Iris pigment epithelial cell (primary cell): ENCODE results near the gene RMRP.
A peak's percentile ranks its signal among the peaks of the same experiment; 100 is the strongest.
"Not testable (repeated sequence)": the region's sequence is repeated elsewhere in the genome, so short reads cannot be mapped to it uniquely, and the experiment has no call there.

ENCODE experiments used
- DNase-seq: peaks from one replicate; pipeline ENCODE4 v3.0.0-alpha.2; 2011; ENCODE audit warnings: low read depth

Gene RMRP

GRCh38 chr9:35641478-35641877 is 16.3 kb downstream of the RMRP start:
- DNase-seq = not testable (repeated sequence)

- DNase-seq = not testable (repeated sequence)
These were observed 17.4 kb downstream of the RMRP start for GRCh38 chr9:35640431-35640830.

GRCh38 chr9:35639631-35640030 is 18.2 kb downstream of the RMRP start:
- DNase-seq = no peak

GRCh38 chr9:35639225-35639624 is 18.6 kb downstream of the RMRP start:
- DNase-seq = not testable (repeated sequence)

GRCh38 chr9:35638751-35639150 is 19.1 kb downstream of the RMRP start:
- not testable (repeated sequence) for DNase-seq

- DNase-seq = not testable (repeated sequence)
These were observed 20.3 kb downstream of the RMRP start for GRCh38 chr9:35637427-35637955.

- DNase-seq = not testable (repeated sequence)
These were observed 21.0 kb downstream of the RMRP start for GRCh38 chr9:35636877-35637246.

- DNase-seq = no peak
These were observed 21.5 kb downstream of the RMRP start for GRCh38 chr9:35636135-35636876.

GRCh38 chr9:35635730-35636129 is 22.1 kb downstream of the RMRP start:
- no peak for DNase-seq

- no peak for DNase-seq
These were observed 28.2 kb downstream of the RMRP start for GRCh38 chr9:35629597-35629996.

- no peak for DNase-seq
These were observed 29.3 kb downstream of the RMRP start for GRCh38 chr9:35628389-35628991.

- DNase-seq = no peak
These were observed 30.2 kb downstream of the RMRP start for GRCh38 chr9:35627575-35627974.

GRCh38 chr9:35619800-35620158 is 38.0 kb downstream of the RMRP start:
- no peak for DNase-seq

- DNase-seq = no peak
These were observed 38.7 kb downstream of the RMRP start for GRCh38 chr9:35618854-35619799.

GRCh38 chr9:35618325-35618727 is 39.5 kb downstream of the RMRP start, which contains the start of gene CD72:
Gene CD72 (minus strand): TSS chr9:35618413. CDS start chr9:35618303, 110 bp downstream.
- no peak for DNase-seq

GRCh38 chr9:35617548-35617947 is 40.3 kb downstream of the RMRP start:
- DNase-seq = no peak

GRCh38 chr9:35616681-35617459 is 40.9 kb downstream of the RMRP start:
- peak; percentile 68 for DNase-seq

- DNase-seq = no peak
These were observed 41.7 kb downstream of the RMRP start for GRCh38 chr9:35615981-35616680.

- no peak for DNase-seq
These were observed 45.0 kb downstream of the RMRP start for GRCh38 chr9:35612843-35613242.

GRCh38 chr9:35612066-35612465 is 45.8 kb downstream of the RMRP start:
- not testable (repeated sequence) for DNase-seq

- DNase-seq = peak; percentile 59
These were observed 46.5 kb downstream of the RMRP start for GRCh38 chr9:35611230-35611797.
